ENCODE data around the gene FLT4. TPM values are rescaled to one million over a fixed set of nuclear protein-coding genes. Genes with fewer than 3 reads are reported as not detected.

FLT4 gene
- polyA plus RNA-seq, 1 donor (not counting 4 experiments of a cell fraction or from before 2014, with no cell fraction given), result not detected

DNA sequence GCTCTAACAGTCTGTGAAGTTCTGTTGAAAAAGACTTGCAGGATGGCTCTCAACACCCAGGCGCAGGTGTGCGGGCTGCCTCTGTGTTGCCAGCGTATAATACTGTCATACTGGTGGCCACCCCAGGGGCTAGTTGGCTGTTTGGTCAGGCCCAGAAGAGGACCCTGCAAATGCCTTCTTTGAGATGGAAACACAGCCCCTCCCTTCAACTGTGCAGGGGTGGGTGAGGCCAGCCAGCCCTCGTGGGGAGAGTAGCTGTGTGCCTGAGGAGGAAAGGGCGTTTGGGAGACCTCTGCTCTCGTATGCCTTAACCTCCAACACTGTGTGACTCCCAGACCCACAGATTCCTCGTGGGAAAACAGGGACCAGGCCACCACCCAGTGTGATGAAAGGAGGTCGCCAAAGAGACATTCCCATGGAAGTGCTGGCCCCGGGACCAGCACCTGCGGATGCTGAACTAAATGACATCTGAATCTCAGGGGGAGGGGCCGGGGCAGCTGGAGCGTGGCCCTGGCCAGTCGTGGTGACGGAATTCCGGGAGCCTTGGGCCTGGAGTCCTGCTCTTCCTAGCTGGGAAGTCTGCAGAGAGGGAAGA, 46.8 kb downstream of the FLT4 start:
- Histone ChIP-seq H3K9ac (ENCODE audit: control insufficient read depth, extremely low read depth, insufficient read depth, low read length) (no peak overlapping the region), H3K9me3 (ENCODE audit: control insufficient read depth, low read depth, low read length) (no peaks in the 10 kb centered on the region), H3K4me1 (ENCODE audit: control insufficient read depth, extremely low read depth, insufficient read depth, low read length) (no peaks in the 10 kb centered on the region), H3K4me3 (ENCODE audit: control insufficient read depth in 2 of 3, extremely low read depth in 1 of 3, insufficient read depth in 2 of 3, low read depth in 1 of 3, low read length in 3 of 3) (no peak overlapping the region), H3K79me2 (ENCODE audit: control insufficient read depth, insufficient read depth, low read length) (no peaks in the 10 kb centered on the region), H3K27ac (ENCODE audit: control insufficient read depth, insufficient read depth, low read length) (no peak overlapping the region), H2AFZ (ENCODE audit: control insufficient read depth, low read length) (no peak overlapping the region), H3K4me2 (ENCODE audit: control insufficient read depth, extremely low read depth, insufficient read depth, low read depth, low read length) (no peak overlapping the region), H3K36me3 (ENCODE audit: control insufficient read depth in 2 of 2, extremely low read depth in 1 of 2, insufficient read depth in 2 of 2, low read length in 2 of 2) (no peaks in the 10 kb centered on the region), H3K27me3 (ENCODE audit: control insufficient read depth, extremely low read depth, insufficient read depth, low read length) (no peaks in the 10 kb centered on the region), H4K20me1 (ENCODE audit: control insufficient read depth, extremely low read depth, insufficient read depth, low read length) (no peaks in the 10 kb centered on the region), H3K9me1 (ENCODE audit: control insufficient read depth, extremely low read depth, insufficient read depth, low read length) (no peaks in the 10 kb centered on the region)
- DNase-seq (ENCODE audit: low read depth, low spot score) (no peak), FAIRE-seq (no peak)
- no peak for TF ChIP-seq EZH2 (IDR thresholded peaks at IDR 0.05; ENCODE audit: low read length)
- TF ChIP-seq, protein P1, sequence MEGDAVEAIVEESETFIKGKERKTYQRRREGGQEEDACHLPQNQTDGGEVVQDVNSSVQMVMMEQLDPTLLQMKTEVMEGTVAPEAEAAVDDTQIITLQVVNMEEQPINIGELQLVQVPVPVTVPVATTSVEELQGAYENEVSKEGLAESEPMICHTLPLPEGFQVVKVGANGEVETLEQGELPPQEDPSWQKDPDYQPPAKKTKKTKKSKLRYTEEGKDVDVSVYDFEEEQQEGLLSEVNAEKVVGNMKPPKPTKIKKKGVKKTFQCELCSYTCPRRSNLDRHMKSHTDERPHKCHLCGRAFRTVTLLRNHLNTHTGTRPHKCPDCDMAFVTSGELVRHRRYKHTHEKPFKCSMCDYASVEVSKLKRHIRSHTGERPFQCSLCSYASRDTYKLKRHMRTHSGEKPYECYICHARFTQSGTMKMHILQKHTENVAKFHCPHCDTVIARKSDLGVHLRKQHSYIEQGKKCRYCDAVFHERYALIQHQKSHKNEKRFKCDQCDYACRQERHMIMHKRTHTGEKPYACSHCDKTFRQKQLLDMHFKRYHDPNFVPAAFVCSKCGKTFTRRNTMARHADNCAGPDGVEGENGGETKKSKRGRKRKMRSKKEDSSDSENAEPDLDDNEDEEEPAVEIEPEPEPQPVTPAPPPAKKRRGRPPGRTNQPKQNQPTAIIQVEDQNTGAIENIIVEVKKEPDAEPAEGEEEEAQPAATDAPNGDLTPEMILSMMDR (optimal IDR thresholded peaks at IDR 0.05 in 1 of 3, IDR thresholded peaks at IDR 0.05 in 1 of 3, conservative IDR thresholded peaks at IDR 0.05 in 1 of 3; ENCODE audit: extremely low read depth in 1 of 3, insufficient read depth in 2 of 3, low read length in 3 of 3), result no peak
- dilution Hi-C loops (cut with MboI; ENCODE audit: extremely low pct_ligation_motif_present, low sequenced_read_pairs), result no loop called here

DNA sequence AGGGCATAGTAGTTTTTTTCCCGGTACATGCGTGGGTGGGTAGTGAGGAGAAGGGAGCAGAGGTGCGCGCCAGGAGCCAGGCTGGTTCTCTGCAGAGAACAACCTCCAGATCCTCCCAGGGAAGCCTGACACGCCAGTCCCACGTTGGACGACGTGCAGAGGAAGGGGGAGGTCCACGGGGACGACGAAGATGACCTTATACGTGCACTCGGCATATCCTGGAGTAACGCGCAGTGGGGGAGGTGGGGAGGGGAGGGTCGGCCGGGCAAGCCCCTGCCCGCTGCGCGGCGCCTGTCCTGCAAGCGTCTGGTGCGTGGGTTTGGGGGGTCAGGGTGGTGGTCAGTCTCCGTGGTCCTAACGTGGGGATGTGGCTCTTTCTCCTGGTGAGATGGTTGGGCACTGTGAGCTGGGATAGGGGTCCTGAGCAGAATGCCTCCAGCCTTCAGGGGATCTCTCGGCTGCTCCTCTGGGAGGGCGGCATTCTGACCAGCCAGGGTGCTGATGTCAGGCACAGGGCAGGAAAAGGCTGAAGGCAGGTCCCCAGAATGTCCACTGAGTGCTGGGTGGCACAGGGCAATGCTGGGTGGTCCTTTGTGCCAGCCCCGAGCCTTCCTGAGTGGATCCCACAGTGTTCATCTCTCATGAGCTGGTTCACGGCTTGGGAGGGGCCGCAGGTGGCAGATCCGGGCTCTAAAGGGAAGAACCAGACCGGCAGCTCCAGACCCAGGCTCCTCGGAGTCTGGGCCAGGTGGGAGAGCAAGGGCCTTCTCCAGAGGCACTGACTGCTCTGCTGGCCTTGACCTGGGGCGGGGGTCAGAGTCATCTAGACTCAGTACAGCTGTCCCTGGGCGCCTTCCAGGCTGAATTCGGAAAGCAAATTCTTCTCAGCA, 47.6 kb downstream of the FLT4 start:
- no peaks in the 10 kb centered on the region for H3K4me1 ChIP-seq (ENCODE audit: control insufficient read depth, extremely low read depth, insufficient read depth, low read length)

More for the DNA sequence above, 47.6 kb downstream of the FLT4 start:
- Histone ChIP-seq H3K4me2 (ENCODE audit: control insufficient read depth, extremely low read depth, insufficient read depth, low read depth, low read length) (no peak overlapping the region), H3K27ac (ENCODE audit: control insufficient read depth, insufficient read depth, low read length) (no peak overlapping the region), H4K20me1 (ENCODE audit: control insufficient read depth, extremely low read depth, insufficient read depth, low read length) (no peaks in the 10 kb centered on the region), H3K4me3 (ENCODE audit: control insufficient read depth in 2 of 3, extremely low read depth in 1 of 3, insufficient read depth in 2 of 3, low read depth in 1 of 3, low read length in 3 of 3) (no peak overlapping the region), H3K27me3 (ENCODE audit: control insufficient read depth, extremely low read depth, insufficient read depth, low read length) (no peaks in the 10 kb centered on the region), H3K9ac (ENCODE audit: control insufficient read depth, extremely low read depth, insufficient read depth, low read length) (no peak overlapping the region), H3K36me3 (ENCODE audit: control insufficient read depth in 2 of 2, extremely low read depth in 1 of 2, insufficient read depth in 2 of 2, low read length in 2 of 2) (no peaks in the 10 kb centered on the region), H3K9me1 (ENCODE audit: control insufficient read depth, extremely low read depth, insufficient read depth, low read length) (no peaks in the 10 kb centered on the region), H3K9me3 (ENCODE audit: control insufficient read depth, low read depth, low read length) (no peaks in the 10 kb centered on the region), H2AFZ (ENCODE audit: control insufficient read depth, low read length) (no peak overlapping the region), H3K79me2 (ENCODE audit: control insufficient read depth, insufficient read depth, low read length) (no peaks in the 10 kb centered on the region)
- FAIRE-seq, result no peak
- dilution Hi-C loops (cut with MboI; ENCODE audit: extremely low pct_ligation_motif_present, low sequenced_read_pairs), result no loop called here
- no peak for TF ChIP-seq EZH2 (IDR thresholded peaks at IDR 0.05; ENCODE audit: low read length)
- TF ChIP-seq, protein P1 (optimal IDR thresholded peaks at IDR 0.05 in 1 of 3, IDR thresholded peaks at IDR 0.05 in 1 of 3, conservative IDR thresholded peaks at IDR 0.05 in 1 of 3; ENCODE audit: extremely low read depth in 1 of 3, insufficient read depth in 2 of 3, low read length in 3 of 3), result no peak
- no peak for DNase-seq (ENCODE audit: low read depth, low spot score)
